ENCODE results near the gene MACC1.

MACC1 gene, protein sequence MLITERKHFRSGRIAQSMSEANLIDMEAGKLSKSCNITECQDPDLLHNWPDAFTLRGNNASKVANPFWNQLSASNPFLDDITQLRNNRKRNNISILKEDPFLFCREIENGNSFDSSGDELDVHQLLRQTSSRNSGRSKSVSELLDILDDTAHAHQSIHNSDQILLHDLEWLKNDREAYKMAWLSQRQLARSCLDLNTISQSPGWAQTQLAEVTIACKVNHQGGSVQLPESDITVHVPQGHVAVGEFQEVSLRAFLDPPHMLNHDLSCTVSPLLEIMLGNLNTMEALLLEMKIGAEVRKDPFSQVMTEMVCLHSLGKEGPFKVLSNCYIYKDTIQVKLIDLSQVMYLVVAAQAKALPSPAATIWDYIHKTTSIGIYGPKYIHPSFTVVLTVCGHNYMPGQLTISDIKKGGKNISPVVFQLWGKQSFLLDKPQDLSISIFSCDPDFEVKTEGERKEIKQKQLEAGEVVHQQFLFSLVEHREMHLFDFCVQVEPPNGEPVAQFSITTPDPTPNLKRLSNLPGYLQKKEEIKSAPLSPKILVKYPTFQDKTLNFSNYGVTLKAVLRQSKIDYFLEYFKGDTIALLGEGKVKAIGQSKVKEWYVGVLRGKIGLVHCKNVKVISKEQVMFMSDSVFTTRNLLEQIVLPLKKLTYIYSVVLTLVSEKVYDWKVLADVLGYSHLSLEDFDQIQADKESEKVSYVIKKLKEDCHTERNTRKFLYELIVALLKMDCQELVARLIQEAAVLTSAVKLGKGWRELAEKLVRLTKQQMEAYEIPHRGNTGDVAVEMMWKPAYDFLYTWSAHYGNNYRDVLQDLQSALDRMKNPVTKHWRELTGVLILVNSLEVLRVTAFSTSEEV

DNA sequence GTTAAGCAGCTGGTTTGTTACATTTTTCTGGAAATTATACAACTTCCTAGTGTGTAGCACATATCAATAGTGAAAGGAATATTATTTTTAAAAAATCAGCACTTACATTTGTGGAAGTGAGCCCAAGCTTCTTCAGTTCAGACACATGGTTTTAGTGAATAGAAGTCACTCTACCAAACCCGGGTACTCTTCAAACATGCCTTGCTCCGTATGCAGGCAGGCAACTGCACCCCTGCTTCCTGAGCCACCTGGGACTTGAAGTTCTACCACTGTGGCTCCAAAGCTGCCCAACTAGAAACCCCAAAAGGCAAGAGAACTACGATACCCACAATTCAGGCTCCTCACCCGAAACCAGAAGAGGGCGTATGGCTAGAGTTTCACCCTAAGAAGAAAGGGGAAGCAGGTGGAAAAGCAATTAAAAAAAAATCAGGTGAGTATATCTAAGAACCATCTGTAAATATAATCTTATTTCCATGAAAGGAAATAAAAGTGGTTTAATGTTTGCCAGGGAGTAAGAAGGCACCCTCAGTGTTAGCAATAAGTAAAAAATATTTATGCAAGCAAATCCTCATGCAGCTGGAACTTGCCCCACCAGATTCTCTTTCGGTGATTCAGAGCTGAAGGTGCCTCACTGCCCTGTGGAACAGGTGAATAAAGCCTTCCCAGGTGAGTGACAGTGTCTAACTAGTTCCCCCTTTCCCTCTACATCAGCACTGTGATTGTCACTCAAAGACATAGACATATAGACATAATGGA lies at the start of gene MACC1:
Gene MACC1 (minus strand): TSS at position 192 of the 756 bp plus-strand sequence. CDS start 55,522 bp downstream, outside the sequence.
- in situ Hi-C loops (cut with HindIII; ENCODE audit: low pct_unique_long_range_greater_than_20kb, low sequenced_read_pairs): no loop called here
- peak; percentile 96 for TF ChIP-seq JUND (IDR thresholded peaks at IDR 0.05; ENCODE audit: low read depth)
- DNase-seq (ENCODE audit: low read depth in 1 of 2, low spot score in 1 of 2): peak; percentile 44 to 99

DNA sequence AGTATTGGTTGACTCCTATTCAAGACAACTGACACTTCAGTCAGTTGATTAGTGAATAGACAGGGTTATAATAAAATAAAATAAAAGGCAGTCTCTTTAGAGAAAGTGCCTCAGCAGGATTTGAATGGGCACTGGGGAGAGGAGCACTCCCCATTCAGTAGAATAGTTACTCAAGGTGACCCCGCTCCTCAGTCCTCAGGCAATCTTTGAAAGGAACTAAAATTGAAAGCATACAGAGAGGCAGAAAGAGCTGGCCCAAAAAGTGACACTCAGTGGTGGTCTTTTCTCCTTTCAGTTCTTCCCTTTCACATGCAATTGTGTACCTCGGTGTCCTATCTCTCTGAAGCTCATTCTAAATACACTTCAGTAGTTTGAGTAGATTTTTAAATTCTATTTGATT lies 47.4 kb upstream of the MACC1 start:
- TF ChIP-seq JUND (IDR thresholded peaks at IDR 0.05; ENCODE audit: low read depth): no peak
- in situ Hi-C loops (cut with HindIII; ENCODE audit: low pct_unique_long_range_greater_than_20kb, low sequenced_read_pairs): no loop called here
- DNase-seq (ENCODE audit: low read depth in 1 of 2, low spot score in 1 of 2): no peak

DNA sequence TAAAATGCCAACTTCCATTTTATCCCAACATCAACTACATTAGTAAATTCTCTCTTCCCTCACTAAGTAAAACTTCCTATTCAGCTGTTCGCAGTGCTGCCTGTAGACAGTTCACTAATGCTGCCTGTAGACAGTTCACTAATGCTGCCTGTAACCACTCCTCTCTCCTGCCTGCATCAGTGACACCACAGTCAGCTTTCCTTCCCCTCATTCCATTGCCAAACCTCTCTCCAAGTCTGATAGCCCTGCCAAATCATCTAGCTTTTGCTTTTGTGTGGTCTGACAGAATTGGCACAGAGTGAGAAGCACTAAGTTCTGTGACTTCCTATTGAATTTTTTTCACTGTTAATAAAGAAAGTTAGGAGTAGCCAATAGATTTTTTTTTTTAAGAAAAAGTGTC lies 43.0 kb upstream of the MACC1 start:
- no peak for DNase-seq (ENCODE audit: low read depth in 1 of 2, low spot score in 1 of 2)
- in situ Hi-C loops (cut with HindIII; ENCODE audit: low pct_unique_long_range_greater_than_20kb, low sequenced_read_pairs): no loop called here

DNA sequence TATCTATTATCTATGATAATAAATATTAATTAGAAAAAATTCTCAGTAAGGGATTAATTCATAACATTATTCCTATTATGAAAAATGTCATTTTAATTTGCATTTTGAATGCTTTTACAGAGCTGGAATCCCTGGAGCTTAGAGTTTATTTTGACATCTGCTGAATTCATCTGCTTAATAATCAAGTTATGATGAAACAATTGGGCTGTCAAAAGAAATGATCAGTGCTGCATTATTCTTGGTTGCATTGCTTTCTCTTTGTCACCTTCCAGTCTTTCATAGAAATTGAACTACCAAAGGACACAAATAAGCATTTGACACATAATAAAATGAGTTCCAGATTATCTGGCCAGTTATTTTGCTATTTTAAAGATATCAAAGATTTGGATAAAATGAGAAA lies 40.0 kb upstream of the MACC1 start:
- no peak for DNase-seq (ENCODE audit: low read depth in 1 of 2, low spot score in 1 of 2)
- in situ Hi-C loops (cut with HindIII; ENCODE audit: low pct_unique_long_range_greater_than_20kb, low sequenced_read_pairs): no loop called here
- TF ChIP-seq JUND (IDR thresholded peaks at IDR 0.05; ENCODE audit: low read depth): no peak

More for the DNA sequence above, 43.0 kb upstream of the MACC1 start:
- no peak for TF ChIP-seq JUND (IDR thresholded peaks at IDR 0.05; ENCODE audit: low read depth)

DNA sequence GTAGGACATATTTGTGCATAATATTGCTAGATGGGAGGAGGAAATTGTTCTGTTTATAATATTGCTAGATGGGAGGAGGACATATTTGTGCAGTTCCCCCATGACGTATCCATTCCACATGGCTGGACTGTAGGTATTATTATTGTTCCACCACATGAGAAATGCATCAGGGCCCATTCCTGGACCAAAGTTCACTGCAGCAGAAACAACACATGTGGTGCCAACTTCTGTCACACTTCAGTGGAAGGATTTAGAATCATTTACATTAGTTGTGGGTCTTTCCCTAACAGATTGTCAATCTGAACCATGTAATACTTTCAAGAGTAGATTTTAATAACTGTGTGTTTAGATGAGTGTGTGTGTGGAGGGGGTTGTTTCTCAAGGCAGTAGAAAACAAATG lies 32.7 kb upstream of the MACC1 start:
- no peak for TF ChIP-seq JUND (IDR thresholded peaks at IDR 0.05; ENCODE audit: low read depth)
- no peak for DNase-seq (ENCODE audit: low read depth in 1 of 2, low spot score in 1 of 2)
- in situ Hi-C loops (cut with HindIII; ENCODE audit: low pct_unique_long_range_greater_than_20kb, low sequenced_read_pairs): no loop called here

DNA sequence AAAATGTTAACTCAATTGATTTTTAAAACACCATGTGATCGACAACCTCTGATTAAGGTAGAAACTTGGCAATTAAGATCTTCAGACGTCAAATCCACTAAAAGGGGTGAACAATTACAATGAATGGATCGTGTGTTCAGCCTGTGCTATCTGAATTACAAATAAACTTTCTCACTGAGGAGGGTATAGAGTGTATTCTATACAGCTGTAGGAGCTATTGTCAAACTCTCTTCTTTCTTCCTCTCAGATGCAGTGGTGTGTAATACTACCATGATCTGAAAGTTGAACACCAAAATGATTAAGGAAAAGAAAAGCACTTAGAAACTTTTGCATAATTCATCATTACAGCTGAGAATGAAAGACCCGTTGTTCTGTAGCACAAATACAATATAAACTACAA lies 32.2 kb upstream of the MACC1 start:
- no peak for DNase-seq (ENCODE audit: low read depth in 1 of 2, low spot score in 1 of 2)
- TF ChIP-seq JUND (IDR thresholded peaks at IDR 0.05; ENCODE audit: low read depth): no peak
- in situ Hi-C loops (cut with HindIII; ENCODE audit: low pct_unique_long_range_greater_than_20kb, low sequenced_read_pairs): no loop called here

DNA sequence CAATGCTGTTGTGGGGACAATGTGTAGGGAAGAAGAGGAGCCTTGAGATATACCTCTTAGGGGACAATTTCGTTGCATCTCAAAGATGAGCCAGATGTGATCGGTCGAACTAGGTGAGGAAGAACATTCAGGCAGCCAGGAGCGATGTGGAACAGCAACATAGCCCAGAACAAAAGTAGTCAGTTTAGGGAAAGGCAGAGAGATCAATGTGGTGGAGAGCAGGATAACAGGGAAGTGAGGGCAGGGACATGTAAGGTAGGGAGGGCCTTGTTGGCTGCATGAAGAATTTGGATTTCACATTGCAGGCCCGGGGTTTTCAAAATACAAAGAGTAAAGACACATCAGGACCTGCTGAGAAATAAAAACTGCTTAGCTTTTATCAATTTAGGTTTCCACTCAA lies 29.1 kb upstream of the MACC1 start:
- in situ Hi-C loops (cut with HindIII; ENCODE audit: low pct_unique_long_range_greater_than_20kb, low sequenced_read_pairs): no loop called here
- TF ChIP-seq JUND (IDR thresholded peaks at IDR 0.05; ENCODE audit: low read depth): no peak
- no peak for DNase-seq (ENCODE audit: low read depth in 1 of 2, low spot score in 1 of 2)

DNA sequence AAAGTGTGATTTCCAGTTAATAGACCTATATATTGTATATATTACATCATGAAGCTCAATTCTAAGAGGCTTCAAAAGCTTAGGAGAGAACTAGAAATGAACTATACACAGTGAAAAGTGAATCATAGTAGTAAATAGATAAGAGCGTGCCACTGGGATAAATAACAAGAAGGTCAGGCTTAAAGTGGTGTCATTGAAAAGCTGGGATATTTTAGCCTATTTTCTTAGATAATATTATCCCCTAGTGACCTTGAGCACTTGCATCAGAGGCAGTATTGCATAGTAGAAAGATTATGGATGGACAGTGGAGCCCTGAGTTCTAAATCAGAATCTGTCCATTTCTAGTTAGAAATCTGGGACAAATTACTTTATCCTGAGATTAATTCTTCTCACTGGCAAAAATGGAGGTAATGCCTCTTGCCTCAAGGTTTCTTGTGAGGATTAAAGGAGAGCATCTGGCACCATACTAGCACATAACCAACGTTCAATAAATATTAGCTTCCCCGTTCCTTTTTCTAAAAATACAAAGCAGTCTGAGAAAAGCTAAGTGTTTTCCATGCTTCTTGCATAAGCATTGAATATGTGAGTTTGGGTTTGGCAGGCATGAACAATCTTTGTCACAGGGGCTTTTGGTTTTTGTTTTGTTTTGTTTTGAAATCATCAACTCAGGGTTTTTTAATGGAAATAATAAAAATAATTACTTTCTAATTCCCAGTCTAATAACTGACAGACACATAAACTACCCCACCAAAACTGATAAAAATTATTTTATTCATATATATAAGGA lies 27.3 kb upstream of the MACC1 start:
- no peak for TF ChIP-seq JUND (IDR thresholded peaks at IDR 0.05; ENCODE audit: low read depth)
- DNase-seq (ENCODE audit: low read depth in 1 of 2, low spot score in 1 of 2): no peak
- in situ Hi-C loops (cut with HindIII; ENCODE audit: low pct_unique_long_range_greater_than_20kb, low sequenced_read_pairs): no loop called here

DNA sequence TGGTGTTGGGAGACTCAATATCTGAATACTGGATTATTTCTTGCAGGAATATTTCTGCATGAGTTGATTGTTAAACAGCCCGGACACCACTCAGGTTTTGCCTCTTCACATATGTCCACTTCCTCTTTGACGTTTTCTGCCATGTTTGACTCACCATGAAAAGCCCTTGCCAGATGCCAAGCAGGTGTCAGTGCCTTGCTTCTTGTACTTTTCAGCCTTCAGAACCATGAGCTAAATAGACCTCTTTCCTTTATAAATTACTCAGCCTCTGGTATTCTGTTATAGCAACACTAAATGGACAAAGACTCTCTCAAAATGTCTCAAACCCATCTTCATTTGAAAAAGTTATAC lies 24.7 kb upstream of the MACC1 start:
- no peak for DNase-seq (ENCODE audit: low read depth in 1 of 2, low spot score in 1 of 2)
- in situ Hi-C loops (cut with HindIII; ENCODE audit: low pct_unique_long_range_greater_than_20kb, low sequenced_read_pairs): no loop called here
- no peak for TF ChIP-seq JUND (IDR thresholded peaks at IDR 0.05; ENCODE audit: low read depth)

DNA sequence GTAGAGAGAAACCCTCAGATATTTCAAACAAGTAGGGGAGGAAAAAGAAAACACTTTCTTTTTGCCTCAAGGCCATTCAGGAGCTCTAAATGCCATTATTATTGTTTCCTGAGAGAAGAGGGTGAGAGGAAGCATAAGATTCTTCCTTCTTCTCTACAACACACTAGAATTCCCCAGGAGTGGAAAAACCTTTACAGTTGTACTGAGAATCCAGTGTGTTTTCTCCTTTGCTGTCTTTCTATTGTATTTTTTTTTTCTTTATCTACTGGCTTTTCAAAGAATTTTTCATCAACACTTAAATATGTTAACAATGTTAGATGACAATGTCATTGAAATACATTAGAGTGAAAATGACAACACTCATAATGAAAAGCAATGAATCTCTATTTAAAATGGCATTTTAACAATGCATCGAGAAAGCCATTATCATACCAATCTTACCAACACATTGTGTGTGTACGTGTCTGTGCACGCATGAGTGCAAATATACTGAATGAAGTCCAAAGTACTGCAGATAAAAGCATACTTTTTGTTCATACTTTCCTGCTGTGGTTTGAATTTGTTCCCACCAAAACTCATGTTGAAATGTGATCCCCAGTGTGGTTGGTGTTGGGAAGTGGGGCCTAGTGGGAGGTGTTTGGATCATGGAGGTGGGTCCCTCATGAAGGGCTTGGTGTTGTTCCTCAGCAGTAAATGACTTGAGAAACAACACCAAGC lies 24.2 kb upstream of the MACC1 start:
- no peak for TF ChIP-seq JUND (IDR thresholded peaks at IDR 0.05; ENCODE audit: low read depth)
- DNase-seq (ENCODE audit: low read depth in 1 of 2, low spot score in 1 of 2): peak in 1 of 2 experiments; percentile 58
- in situ Hi-C loops (cut with HindIII; ENCODE audit: low pct_unique_long_range_greater_than_20kb, low sequenced_read_pairs): no loop called here

DNA sequence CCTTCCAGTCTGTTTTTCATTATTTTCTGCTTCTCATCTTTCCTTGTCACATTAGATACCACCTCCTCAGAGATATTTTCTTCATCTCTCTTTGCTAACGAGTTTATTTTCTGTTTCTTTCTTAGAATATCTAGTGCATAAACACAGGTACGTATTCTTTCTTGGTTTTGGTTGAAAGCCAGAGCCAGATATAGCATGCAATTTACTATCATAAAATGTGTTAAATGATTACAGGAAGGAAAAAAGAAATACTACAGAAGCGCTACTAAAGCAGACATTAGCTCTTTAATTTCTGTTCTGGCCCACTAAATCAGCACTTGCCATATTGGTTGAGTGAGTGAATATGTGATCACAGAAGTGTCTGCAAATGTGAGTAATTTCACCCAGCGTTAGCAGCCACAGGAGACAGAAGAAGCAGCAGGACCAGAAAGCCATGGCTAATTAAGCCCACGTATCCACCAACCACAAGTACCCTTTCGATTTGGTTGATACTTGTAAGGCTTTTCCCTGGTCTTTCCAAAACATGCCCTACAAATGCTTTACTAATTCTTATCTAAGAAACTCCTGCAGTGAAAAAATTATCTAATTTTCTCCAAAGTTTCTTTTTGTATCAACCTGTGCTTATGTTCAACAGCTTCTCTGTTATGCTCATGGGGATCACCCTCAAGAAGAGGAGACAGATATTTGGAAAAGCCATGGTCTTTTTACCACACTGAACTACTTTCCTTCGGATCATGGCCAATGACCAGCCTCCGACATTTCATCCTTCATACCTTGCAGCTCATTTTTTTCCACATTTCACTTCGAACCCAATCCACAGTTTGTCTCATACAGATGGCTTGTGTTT lies 23.1 kb upstream of the MACC1 start:
- no peak for DNase-seq (ENCODE audit: low read depth in 1 of 2, low spot score in 1 of 2)
- TF ChIP-seq JUND (IDR thresholded peaks at IDR 0.05; ENCODE audit: low read depth): no peak
- in situ Hi-C loops (cut with HindIII; ENCODE audit: low pct_unique_long_range_greater_than_20kb, low sequenced_read_pairs): no loop called here
